Measurements from ENCODE around the gene CCDC97.
"Not testable (repeated sequence)": the region's sequence is repeated elsewhere in the genome, so short reads cannot be mapped to it uniquely, and the experiment has no call there.

The CCDC97 gene

DNA sequence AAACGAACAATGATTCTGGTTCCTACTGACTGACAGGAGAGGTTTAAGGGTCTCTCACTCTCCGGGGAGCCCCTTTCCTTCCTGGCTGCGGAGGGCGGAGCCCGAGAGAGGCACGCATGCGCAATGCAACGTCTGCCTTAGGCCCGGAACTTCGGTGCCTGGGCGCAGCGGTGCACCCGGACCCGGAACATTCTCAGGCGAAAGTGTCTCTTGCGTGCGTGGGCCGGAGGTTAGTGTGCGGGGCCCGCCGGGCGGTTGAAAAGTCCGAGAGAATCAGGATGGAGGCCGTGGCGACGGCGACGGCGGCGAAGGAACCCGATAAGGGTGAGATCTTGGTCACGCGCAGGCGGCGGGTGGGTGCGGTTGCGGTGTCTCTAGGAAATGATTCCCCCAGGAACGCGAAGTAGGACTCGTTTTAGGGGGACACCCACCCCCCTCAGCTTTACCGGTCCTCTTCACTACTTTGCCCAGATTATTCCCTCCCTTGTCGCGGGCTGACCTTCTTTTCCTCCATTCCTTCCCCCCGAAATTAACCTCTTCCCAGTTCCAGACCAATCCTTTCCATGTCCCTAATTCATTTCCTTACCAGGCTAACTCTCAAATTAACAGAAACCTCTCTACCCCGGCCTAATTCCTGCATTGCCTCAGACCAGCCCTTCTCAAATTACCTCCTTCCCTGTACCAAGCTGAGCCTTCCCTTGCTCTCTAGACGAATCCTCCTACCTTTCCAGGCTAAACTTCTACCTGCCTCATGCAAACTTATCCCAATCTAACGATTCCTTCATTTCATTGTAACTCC is at the start of gene CCDC97:
Gene CCDC97, plus strand, starts transcription at position 140 of the 799 bp plus-strand sequence. Its CDS starts 139 bp downstream, at position 279.
- peak; percentile 91 for DNase-seq (ENCODE audit: low spot score)

GRCh38 chr19:41261474-41262190 is 48.3 kb upstream of the CCDC97 start:
- DNase-seq (ENCODE audit: low spot score): no peak

DNA sequence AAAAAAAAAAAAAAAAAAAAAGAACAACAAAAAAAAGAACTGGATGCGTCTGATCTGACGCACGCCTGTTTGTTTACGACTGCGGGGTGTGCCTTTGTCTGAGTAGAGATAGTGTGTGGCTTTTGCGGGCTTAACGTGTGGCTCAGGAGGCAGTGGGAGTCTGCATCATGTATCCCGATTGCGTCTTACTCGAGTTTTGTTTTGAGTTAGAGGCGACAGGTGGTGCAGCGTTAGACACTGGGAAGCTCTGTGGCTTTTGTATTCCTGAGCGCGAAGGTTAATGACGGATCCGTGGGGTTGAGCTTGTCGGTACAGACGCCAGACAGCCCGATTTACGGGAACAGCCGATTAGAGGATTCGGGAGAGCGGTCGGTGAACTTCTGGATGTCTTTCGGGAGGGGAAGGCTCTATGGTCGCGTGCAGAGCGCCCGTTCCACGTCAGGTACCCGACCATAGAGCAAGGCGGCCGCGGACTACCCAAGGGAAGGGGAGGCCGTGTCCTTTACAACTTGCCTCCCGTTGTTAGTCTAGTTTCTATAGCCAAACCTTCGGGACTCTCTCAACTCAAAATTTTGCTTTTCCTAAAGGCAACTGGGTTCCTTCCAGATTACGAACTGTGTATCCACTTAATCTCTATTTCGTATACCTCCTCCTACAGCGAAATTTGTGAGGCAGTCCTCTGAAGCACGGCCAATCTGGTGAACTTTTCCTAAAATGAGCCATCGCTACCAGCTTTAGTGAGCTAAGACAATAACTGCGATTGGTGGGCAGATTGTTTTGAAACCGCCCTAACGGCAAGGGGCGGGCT is 46.7 kb upstream of the CCDC97 start:
- peak; percentile 80 for DNase-seq (ENCODE audit: low spot score)

DNA sequence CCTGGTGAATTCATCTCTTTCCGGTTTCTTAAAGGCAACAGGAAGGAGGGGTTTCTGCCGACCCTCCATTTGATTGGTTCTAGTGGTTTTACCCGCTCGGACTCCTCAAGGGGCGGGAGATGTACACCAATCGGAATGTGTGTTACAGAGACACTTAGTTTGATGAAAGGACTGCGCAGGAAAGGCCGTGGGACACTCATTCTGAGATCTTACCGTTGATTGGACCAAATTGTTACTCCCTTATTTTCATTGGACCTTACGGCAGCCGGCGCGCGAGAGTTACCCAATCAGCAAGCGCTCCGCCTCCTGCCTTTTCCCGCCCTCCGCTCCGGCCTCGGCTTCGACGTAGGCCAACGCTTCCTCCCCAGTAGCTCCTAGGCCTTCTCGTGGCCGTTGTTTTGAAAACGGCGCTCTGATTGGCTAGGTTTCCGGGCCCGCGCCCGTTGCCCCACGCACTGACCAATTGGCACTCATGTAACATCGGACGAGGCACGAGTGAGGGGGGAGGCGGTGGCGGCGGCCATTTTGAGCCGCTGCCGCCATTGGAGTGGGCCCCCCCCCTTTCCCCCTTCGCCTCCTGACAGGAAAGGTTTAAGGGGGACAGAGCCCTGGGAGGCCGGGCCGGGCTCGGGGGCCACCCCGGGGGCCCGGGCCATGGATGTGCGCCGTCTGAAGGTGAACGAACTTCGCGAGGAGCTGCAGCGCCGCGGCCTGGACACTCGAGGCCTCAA is 46.0 kb upstream of the CCDC97 start, which contains the start of gene HNRNPUL1:
Gene HNRNPUL1, plus strand, starts transcription at position 523 of the 731 bp plus-strand sequence. Its CDS starts 132 bp downstream, at position 655.
- DNase-seq (ENCODE audit: low spot score): peak; percentile 100

DNA sequence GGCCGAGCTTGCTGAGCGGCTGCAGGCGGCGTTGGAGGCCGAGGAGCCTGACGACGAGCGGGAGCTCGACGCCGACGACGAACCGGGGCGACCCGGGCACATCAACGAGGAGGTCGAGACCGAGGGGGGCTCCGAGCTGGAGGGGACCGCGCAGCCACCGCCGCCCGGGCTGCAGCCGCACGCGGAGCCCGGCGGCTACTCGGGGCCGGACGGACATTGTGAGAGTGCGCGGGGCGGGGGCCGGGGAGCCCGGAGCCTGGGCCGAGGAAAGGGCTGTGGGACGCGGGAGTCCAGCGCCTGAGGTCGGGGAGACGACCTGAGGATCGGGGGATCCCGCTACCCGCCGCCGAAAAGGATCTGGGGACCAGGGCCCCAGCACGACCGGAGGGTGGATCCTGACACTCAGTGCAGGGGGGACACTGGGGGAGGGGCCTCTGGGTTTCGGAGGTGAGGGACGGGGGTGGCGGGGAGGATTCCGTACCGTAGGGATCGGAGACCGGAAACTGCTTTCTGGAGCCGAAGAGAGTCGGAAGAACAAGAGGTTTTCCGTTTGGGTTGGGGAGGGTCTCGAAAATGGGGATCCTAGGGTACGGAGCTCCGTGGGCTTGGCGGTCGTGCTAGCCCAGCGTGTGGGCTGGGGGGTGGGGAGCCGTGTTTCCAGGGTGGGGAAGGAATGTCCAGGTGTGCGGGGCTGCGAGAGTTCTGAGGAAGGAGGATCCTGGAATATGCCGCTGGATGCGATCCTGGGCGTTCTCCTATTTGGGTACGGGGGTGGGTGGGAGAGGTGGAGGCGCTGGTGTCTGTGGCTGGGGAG is 45.2 kb upstream of the CCDC97 start:
- DNase-seq (ENCODE audit: low spot score): peak; percentile 27

- DNase-seq (ENCODE audit: low spot score): no peak
These were observed 44.4 kb upstream of the CCDC97 start for GRCh38 chr19:41265395-41266153.

DNA sequence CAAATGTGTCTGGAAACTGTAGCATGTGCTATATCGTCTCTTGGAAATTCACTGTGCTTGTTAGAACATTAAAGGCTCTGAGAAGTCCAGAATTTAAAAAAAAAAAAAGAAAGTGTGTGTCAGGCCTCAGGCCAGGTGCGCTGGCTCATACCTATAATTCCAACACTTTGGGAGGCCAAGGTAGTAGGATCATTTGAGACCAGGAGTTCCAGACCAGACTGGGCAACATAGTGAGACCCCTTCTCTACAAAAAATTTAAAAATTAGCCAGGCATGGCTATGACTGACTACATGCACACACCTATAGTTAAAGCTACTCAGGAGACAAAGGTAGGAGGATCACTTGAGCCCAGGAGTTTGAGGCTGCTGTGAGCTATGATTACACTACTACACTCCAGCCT is 40.9 kb upstream of the CCDC97 start:
- DNase-seq (ENCODE audit: low spot score): no peak

DNA sequence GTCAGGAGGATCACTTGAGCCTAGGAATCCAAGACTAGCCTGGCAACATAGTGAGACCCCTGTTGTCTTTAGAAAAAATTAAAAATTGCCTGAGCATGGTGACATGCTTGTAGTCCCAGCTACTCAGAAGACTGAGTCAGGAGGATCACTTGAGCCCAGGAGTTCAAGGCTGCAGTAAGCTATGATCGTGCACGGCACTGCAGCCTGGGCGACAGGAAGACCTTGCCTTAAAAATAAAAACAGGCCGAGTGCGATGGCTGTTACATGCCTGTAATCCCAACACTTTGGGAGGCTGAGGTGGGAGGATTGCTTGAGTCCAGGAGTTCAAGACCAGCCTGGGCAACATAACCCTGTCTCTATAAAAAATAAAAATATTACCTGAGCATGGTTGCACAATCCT is 40.4 kb upstream of the CCDC97 start:
- DNase-seq (ENCODE audit: low spot score): no peak

DNA sequence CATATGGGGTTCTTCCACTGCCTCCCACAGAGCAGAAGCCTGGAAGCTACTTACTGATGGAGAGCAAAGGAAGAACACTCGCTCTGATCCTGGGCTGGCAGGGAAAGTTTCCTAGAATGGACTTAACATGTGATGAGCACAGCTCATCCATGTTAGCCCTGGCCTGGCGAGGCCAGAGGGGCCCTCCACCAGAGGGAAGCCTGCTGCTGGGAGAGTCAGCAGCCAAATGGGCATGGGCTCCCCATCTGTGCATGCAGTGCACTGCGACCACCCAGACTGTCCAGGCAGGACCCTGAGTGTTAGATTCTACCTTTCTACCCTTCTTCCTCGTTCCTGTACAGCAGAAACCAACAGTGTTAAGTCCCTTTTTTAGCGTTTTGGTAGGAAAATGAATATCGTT is 36.9 kb upstream of the CCDC97 start:
- DNase-seq (ENCODE audit: low spot score): no peak

GRCh38 chr19:41274802-41275201 is 35.2 kb upstream of the CCDC97 start:
- no peak for DNase-seq (ENCODE audit: low spot score)

DNA sequence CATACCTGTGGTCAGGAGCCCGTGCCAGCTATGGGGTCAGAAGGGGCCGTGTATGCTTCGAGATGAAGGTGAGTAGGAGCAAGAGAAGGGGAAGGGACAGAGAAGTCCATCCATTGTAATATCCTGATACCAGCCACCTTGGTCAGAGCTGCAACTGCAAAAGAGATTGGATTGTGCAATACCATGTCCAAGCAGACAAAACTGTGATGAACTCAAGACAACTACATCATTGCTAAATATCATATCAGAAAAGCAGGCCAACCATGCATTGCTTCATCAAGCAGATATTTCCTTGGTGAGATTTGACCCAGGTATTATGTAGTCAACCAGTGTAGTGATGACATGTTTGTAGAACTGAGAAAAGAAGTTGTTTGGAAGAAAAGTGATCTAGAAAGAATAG is 33.7 kb upstream of the CCDC97 start:
- DNase-seq (ENCODE audit: low spot score): no peak

GRCh38 chr19:41278478-41278877 is 31.5 kb upstream of the CCDC97 start:
- no peak for DNase-seq (ENCODE audit: low spot score)

DNA sequence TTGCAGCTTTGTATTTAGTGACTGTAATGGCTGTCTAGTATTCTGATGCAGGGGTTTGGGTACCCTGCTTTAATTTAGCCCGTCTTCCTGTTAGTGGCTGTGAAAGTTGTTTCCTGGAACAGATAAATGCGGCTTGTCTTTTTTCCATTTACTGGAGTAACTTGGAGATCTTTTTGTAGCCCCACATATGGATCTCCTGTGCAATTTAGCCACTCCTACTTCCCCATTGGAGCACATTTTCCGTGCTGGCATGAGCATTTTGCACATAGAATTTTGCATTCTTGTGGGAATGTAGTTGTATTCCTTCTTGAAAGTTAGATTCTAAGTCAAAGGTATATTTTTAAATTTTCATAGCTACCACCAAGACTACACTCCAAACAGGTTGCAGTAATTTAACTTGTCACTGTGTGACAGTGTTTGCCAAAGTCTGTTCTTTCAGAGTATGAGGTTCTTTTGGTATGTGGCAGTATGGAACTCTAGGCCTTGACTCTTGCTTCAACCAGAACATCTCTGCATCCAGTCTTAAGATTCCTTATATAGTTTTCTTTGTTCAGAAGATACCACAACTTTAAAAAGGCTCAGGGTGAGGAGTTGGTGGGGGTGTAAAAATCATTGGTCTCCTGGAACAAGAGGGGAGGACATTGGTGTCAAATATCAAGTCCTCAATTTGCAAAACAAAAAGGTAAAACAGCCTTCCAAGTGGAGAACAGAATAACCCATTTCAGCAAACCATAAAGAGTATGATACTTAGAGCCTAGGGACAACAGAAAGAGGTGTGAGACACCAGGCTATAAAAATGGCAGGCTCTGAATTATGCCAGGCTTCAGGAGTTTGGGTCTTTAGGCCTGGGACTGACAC is 21.1 kb upstream of the CCDC97 start:
- DNase-seq (ENCODE audit: low spot score): no peak

DNA sequence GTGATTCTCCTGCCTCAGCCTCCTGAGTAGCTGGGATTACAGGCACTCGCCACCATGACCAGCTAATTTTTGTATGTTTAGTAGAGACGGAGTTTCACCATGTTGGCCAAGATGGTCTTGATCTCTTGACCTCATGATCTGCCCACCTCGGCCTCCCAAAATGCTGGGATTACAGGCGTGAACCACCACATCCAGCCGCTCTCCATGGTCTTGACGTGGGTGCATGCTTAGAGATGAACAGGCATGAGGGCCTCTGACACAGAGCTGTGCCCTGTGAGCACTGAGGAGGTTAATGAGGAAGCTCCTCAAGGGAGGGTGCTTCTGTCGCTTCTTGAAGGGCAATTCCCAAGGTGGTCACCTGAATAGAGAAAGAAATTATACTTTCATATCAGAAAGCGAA is 20.2 kb upstream of the CCDC97 start:
- not testable (repeated sequence) for DNase-seq (ENCODE audit: low spot score)

GRCh38 chr19:41294393-41294792 is 15.6 kb upstream of the CCDC97 start:
- no peak for DNase-seq (ENCODE audit: low spot score)

DNA sequence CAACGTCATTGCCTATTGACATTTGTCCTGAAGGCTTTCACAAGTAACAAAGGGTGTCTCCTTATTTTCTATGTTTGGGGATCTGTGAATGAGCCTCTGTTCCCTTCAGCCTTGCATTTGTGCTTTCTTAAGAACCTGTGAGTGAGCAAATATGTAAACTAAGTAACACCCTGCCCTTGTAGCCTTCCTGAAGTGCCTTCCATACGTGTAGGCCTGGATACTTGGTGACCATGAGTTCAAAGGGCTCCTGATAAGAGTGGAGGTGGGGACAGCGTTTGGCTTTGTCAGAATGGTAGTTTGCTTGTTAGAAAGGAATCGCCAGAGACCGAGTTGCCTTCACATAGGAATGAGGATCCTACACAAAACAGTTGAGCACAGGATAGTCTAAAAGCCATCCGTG is 14.5 kb upstream of the CCDC97 start:
- no peak for DNase-seq (ENCODE audit: low spot score)

DNA sequence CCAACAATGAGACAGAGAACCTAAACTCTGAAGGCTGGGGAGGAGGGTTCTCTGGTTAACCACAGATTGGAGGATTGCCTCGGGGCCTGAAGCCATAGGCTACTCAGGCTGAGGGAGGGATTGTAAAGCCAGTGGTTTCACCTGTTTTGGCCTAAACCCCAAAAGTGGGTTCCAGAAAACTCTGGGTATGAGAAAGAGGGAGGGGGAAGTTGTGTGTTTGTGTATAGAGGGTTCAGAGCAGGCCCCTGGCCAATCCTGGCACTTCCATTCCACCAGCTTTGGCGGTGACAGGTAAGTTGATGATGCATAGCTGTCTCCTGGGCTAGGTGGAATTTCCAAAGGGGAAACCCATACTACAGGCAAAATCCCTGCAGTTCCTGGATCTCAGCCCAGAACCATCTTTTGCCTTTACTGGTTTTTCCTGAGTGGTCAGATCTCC is 13.5 kb upstream of the CCDC97 start:
- DNase-seq (ENCODE audit: low spot score): no peak

GRCh38 chr19:41297628-41298347 is 12.2 kb upstream of the CCDC97 start:
- DNase-seq (ENCODE audit: low spot score): peak; percentile 34
